ENCODE results near the gene GRID1.

Gene GRID1

GRCh38 chr10:86215712-86216111, 150.9 kb downstream of the GRID1 start:
- no peak for DNase-seq (ENCODE audit: low read depth, low spot score)

DNA sequence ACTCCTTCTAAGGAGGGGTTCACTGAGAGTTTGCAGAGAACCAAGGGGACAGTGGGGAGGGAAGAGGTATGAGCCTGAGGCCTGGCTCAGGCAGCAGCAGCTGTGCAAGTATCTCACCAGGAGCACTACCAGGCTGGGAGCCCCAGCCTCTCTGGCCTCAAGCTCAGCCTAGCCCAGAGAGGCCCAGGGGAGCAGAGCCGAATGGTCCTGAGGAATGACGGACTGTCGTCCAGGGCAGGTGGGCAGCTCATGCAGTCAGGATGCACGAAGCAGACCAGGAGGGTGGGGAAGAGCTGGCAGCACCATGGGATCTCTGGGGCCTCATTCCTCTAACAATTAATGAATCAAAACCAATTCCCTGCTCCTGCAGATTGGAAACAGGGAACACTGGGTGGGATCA, 151.5 kb downstream of the GRID1 start:
- DNase-seq (ENCODE audit: low read depth, low spot score), result no peak

DNA sequence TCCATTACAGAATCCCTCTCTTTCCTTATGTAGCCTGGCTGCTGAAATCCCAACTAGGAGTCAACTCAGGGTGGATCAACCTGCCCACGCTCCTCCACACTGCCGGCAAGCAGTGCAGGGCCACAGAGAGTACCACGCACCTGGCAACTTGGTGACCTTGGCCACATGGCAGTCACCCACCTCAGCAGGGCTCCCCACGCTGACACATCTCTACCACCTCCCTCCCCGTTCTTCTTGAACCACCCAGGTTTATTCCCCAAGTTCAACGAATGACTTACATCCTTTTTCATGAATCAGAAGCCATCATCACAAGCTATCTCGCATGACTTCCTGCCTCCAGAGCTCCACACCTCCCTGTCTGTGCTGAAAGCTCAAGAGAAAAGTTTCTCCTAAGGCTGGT, 153.4 kb downstream of the GRID1 start:
- DNase-seq (ENCODE audit: low read depth, low spot score), result no peak

- no peak for DNase-seq (ENCODE audit: low read depth, low spot score)
Observed at GRCh38 chr10:86212391-86212700, 154.2 kb downstream of the GRID1 start.

DNA sequence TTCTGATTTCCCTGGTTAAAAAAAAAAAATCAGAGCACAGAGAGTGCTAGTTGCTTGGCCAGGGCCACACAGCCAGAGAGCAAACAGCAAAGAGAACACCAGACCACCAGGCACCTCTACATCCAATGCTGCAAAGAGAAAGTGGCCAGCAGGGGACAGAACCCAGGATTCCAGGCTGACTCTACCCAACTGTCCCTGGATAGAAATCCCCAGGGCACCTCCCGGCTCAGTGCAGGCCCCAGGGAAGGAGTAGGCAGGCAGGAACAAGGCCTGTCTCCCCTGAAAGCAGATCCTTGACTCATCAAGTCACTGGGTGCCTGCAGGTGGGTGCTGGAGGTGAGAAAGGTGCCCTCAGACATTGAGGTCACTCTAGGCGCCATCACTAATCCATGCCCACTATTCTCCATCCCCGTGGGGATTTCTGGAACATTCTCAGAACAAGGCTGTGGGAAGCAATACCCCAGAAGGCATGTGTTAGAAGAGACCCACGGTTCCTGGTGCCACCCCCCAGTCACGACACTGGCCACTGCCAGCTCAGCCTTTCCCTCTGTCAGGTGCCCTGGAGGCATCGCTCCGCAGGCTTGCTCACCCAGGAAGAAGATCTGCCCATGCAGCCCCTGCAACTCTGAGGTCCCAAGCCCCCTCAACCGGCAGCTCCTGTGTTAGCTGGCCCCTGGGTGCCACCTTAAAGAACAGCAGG, 154.8 kb downstream of the GRID1 start:
- DNase-seq (ENCODE audit: low read depth, low spot score), result no peak

DNA sequence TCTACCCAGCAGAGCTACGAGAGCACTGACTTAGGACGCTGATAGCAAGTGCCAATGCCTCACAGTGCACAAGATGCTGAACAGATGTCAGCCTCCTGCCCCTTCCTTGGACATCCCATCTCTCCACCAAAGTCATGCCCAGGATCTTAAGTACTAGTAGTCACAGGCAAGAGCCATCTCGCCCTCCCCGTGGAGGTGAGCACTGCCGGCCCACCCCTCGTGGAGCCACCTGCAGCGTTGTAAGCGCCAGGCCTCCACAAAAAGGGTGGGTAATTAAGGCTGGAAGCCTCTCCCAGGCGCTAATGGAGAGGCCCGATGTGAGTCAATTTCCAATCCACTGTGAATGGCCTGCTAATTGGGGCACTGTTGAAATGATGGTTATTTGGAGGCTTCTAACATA, 156.2 kb downstream of the GRID1 start:
- DNase-seq (ENCODE audit: low read depth, low spot score), result no peak

DNA sequence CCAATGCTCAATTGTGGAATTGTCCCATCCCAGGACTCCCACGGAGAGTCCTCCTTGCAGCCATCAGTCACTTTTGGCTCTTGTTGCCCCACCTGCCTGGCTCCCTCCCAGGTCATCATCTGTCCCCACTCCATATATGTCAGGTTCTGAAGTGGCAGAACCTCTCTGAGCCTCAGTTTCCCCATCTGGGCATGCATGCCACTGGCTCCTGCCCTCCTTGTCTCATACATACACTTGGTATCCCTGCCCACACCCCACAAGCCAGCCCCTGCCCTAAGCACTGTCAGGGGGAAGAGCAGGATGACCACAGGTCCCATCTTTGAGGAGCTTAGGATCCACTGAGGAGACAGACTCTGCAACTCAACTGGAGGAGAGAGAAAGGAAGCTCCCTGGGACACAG, 156.9 kb downstream of the GRID1 start:
- no peak for DNase-seq (ENCODE audit: low read depth, low spot score)

DNA sequence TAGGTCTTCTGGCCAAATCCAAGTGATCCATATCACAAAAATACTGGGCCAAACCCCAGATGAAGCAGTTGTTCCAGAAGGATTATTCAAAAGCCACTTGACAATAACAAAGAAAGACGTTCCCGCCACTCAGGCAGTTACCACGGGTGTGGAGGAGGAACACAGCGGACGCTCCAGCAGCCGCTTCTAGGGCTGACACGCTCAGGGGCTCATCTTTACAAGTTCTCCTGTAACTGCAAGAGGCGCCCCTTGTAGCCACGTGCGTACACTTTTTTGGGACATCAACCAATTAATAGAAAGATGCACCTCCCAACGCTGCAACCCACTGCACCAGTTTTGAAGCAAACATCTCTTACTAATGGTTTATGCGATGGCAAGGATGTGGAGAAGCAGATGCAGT, 159.4 kb downstream of the GRID1 start:
- DNase-seq (ENCODE audit: low read depth, low spot score), result no peak

DNA sequence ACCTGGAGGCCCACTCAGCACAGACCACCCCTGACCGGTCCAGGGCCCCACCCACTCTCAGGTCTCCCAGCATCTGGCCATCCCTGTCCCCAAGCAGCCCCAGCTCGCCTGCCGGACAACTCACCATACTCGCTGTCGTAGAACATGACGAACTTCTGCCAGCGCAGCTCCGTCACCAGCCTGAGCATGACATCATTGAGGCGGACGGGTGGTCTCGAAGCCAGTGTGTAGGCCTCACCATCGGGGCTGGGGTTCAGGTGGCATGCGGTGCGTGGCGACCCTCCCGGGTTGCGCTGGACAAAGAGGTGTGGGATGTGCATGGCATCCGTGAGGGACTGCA, 160.4 kb downstream of the GRID1 start:
- no peak for DNase-seq (ENCODE audit: low read depth, low spot score)

- no peak for DNase-seq (ENCODE audit: low read depth, low spot score)
Observed at GRCh38 chr10:86205306-86206239, 161.0 kb downstream of the GRID1 start.

DNA sequence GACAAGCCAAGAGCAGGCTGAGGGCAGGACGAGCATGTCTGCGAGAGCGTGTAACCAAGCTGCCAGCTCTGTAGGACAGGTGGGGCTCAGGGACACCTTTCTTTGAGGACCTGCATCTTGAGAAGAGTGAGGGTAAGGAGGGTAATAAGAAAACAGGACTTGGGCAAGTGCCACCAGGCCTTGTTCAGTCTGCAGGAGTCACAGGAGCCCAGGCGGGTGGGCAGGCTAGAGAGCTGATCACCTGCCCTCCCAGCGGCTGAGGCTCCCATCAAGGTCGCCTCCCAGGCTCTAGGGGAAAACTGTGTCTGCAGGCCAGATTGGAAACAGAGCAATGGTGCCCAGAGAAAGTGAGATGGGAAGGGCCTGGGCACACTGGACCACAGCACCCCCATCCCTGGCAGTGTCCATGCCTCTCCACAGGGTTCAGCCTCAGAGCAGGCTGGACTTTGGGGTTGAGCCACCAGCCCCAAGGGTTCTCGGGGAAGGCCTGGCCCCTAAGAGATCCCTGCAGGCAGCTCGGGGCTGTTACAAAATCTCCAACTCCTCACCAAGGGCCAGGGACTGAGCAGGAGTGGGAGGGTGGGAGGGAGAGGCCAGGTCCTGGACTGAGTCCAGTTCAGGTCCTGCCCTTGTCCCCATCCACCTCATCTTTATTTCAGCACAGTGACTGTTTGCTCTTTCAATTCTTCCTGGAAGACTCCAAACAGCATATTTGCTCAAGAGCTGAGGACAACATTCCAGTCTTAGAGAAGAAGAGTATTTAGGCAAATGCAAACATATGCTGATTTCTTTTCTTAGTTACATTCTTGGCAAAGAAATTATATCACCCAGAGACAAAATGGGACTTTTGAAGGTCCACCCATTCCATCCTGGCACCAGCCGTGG, 161.9 kb downstream of the GRID1 start:
- no peak for DNase-seq (ENCODE audit: low read depth, low spot score)

DNA sequence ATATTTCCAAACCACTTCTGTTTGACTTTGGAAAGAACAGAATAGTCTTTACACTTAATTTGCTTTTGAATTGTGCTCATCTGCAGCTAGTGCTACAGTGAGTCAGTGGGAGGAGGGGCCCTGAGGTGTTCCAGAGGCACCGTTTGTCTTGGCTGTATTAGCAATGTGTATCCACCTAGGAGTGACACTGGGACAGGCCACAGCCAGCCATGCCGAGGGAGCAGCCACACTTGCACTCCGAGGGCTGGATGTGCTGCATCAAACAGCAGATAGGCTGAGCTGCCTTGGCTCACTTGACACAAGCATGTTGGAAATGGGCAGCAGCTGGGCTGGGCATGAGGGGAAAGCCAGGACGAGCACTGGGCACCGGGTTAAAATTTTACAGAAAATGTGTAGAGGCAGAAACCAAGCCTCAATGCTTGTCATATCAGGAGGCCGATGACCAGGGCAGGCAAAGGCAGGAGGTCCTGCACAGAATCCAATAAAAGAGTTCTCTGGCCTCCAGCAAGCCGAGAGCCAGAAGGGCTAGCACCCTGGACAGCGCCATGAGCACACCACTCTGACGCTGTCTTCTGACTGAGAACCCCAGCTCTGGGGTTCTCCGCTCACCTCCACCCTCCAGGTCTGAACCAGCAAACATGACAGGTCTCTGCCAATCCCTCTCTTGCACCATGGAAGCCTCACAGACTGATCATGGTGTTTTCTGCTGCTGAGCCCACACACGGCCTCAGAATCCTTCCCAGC, 163.3 kb downstream of the GRID1 start:
- DNase-seq (ENCODE audit: low read depth, low spot score), result peak; percentile 71

DNA sequence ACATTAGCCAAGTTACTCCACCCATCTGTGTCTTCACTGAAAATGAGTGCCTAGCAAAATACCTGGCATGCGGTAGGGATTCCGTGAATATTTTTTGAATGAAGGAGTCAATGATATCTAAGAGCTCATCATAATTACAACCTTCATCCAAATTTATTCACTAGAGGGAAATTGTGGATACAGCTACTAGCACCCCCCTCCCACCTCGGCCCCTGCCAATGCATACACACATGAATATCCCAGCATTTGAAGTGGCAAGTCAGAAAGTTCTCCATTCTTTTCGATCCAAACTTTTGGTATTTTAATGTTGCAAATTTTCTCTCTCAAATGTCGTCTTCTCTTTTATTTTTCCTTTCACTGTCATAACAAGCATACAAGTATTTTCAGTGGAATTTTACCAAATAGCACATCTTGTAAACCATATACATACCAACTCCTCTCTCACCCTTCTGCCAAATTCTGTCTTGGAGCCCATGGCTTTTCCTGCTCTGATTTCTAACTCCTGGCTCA, 164.3 kb downstream of the GRID1 start:
- no peak for DNase-seq (ENCODE audit: low read depth, low spot score)

GRCh38 chr10:86200867-86201266, 165.7 kb downstream of the GRID1 start:
- no peak for DNase-seq (ENCODE audit: low read depth, low spot score)

DNA sequence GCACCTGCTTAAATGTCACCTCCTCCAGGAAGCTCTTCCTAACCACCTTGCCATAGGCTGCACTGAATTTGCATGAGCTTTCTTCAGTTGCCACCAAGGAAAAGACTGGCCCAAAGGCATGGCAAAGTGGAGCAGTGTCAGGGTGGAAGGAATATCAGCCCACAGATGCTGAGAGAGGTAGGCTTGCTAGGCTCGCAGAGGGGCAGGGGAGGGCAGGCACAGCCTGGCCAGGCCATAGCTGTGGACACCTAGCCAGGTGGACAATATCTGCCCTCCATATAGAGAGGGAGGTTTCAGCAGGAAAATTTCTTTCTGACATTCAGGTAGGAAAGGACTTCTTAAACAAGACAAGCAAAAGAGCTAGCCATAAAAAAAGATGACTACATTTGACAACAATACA, 166.3 kb downstream of the GRID1 start:
- no peak for DNase-seq (ENCODE audit: low read depth, low spot score)

DNA sequence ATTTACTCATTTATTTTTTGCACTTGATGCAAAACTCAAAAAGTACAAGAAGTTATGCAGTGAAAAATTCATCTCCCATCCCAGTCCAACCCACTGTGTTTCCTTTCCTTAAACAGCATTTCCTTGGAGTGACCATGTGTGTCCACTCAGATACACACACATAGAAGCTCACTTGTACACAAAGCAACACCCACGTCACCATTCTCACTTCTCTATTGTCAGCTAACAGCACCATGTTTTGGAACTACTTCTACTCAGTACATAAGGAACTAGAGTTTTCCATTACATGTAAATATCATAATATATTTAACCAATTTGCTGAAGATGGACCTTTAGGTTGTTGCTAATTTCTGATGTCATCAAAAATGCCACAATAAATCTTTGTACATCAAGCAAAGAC, 167.6 kb downstream of the GRID1 start:
- no peak for DNase-seq (ENCODE audit: low read depth, low spot score)

- DNase-seq (ENCODE audit: low read depth, low spot score), result no peak
Observed at GRCh38 chr10:86198271-86198670, 168.3 kb downstream of the GRID1 start.

- DNase-seq (ENCODE audit: low read depth, low spot score), result no peak
Observed at GRCh38 chr10:86197166-86197790, 169.3 kb downstream of the GRID1 start.

DNA sequence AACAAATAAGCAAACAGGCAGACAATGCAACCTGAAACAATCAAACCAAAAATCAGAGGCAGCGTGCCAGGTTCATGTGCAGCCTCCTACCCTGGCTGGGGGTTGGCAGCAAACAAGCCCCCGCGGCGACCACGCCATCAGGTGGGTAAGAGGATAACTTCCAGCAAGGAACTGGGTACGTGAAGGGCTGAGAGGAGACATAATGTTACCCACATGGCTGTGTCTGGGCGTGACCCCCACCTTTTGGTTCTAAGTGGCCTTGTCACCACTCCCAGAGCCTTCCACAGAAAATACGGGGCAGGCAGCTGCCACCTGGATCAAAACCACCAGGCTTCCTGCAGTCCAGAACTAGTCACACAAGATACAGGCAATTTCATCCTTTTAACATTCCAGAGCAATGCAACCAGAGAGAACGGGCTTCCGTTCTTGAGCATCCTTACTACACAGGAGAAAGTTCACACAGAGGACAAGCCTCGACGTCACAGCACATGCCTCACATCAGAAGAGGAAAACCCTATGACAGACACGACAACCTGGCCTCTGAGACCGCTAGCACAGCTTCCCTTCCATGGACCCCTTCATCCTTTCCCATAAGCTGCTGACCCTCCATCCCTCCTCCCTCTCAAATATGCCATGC, 171.0 kb downstream of the GRID1 start:
- DNase-seq (ENCODE audit: low read depth, low spot score), result no peak

DNA sequence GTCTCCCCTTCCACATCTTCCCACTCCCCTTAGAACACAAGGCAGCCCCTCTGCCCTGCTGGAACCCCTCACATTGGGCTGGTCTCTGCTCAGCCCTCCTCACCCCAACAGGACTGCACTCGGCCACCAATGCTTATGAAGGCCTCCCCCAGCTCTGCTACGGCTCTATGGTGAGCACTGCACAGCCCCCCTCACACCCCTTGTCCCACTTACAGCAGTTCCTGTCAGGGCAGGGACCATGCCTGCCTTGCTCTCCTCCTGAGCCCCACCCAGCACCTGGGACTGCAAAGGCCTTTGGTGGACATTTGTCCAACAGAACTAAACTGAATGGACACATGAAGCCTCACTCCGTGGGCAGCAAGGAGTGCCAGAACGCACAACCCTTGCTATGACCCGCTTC, 171.9 kb downstream of the GRID1 start:
- DNase-seq (ENCODE audit: low read depth, low spot score), result no peak

Data from astrocyte of the hippocampus (primary cell).